Pulmonary artery endothelial cell (primary cell): ENCODE data around the gene STAMBPL1. TPM values are rescaled to one million over a fixed set of nuclear protein-coding genes. Genes with fewer than 3 reads are reported as not detected.
"Not testable (repeated sequence)": the region's sequence is repeated elsewhere in the genome, so short reads cannot be mapped to it uniquely, and the experiment has no call there.

ENCODE experiments used
- DNase-seq: peaks from one replicate; pipeline ENCODE4 v3.0.0-alpha.2; 2011; ENCODE audit warnings: low read depth, low spot score
- total RNA-seq: library from RNA; depleted of rRNA; stranded (reverse); fragments of >200 nt; gene quantifications from 2 replicates; pipeline ENCODE4 v1.2.3, GENCODE V29; 2014

STAMBPL1 gene
- total RNA-seq = 1.6 and 6.4 TPM in 2 replicates

- no peak for DNase-seq
These were observed at the start of gene STAMBPL1 for GRCh38 chr10:88879534-88880281. STAMBPL1 (plus strand) TSS chr10:88880245; CDS start chr10:88901709, 21,464 bp downstream.

- no peak for DNase-seq
These were observed 49.3 kb upstream of the STAMBPL1 start for GRCh38 chr10:88830643-88831268.

DNA sequence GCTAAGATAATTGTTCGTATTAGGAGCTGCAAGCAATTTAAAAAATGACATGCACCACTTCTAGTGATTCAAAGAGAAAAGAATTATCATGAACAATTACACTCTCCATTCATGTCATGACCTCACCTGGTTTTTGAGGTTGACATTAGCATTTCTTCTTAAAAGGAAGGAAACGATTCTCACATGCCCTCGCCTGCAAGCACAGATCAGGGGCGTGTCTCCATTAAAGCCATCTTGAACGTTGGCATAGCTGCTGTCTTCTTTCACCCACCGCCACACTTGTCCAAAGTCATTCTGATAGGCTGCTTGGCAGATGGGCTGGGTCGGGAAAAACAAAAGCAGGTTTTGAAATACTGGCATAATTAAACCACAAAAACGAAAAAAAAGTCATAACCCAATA lies 48.3 kb upstream of the STAMBPL1 start:
- DNase-seq = no peak

DNA sequence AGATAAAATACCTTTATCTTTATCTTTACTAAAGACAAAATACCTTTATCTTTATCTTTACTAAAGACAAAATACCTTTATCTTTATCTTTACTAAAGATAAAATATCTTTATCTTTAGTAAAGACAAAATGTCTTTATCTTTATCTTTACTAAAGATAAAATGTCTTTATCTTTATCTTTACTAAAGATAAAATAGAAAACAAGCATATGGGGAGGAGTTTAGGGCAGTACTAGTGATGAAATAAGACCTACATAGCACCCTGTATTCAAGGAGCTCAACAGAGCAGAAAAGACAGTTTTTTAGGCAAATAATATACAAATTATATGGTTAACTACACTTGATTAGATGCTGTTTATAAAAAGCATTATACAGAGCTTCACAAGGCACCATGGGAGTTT lies 47.7 kb upstream of the STAMBPL1 start:
- DNase-seq = no peak

GRCh38 chr10:88833156-88833555 lies 46.9 kb upstream of the STAMBPL1 start:
- DNase-seq = no peak

DNA sequence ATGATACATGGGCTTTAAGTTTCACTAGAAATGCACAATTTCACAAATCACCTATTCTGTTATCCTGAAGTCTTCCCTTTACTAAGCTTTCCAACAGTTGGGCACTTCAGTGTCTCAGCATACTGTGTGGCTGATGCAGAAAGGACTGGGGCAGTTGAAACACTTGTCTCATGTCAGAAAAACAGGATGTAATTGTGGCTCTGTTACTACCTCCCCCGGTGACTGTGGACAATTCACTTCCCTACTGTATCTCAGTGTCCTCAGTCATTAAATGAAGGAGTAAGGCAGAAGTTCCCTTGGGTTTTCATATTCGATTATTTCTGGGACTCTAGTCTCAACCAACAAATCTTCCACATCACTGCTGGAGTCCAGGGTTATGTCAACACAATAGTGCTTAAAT lies 46.3 kb upstream of the STAMBPL1 start:
- no peak for DNase-seq

DNA sequence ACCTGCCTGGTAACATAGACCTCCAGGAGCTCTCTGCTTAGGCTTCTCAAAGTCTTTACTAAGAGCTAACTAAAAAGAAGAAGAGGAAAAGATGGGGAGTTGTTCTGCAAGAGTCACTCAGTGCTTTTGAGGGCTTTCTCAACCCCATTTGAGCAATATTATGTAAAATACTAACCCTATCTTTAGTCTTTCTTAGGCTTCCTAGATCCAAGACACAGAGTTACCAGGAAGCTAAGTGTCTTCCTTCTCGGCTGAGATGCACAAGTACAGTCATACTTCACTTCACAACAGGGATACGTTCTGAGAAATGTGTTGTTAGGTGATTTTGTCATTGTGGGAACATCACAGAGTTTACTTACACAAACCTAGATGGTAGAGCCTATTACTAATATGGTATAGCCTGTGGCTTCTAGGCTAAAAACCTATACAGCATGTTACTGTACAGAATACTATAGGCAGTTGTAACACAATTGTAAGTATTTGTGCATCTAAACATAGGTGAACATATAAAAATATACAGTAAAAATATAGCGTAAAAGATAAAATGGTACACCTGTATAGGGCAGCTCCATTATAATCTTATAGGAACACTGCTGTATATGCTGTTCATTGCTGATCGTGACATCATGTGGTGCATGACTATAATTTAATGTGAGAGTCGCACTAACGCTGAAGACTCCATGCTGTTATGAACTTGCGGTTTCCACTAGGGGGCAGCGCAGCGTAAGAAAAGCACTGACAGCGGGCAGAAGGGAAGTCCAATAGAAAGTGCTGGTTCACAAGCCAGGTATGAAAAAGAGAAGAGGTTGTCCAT lies 44.7 kb upstream of the STAMBPL1 start:
- peak; percentile 53 for DNase-seq

DNA sequence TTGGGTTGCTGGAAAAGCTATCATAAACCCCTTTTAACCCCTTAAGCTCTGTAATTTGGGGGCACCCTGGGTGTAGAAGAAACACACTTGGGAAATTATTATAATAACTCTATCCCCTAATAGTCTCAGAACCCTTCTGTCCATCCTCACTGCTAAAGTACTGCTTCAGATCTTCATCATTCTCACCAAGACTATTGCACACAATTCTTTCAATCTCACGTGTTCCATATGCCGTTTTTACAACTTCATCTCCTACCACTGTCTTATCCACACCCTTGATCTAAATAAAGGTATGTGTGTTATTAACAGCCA lies 44.2 kb upstream of the STAMBPL1 start:
- no peak for DNase-seq

DNA sequence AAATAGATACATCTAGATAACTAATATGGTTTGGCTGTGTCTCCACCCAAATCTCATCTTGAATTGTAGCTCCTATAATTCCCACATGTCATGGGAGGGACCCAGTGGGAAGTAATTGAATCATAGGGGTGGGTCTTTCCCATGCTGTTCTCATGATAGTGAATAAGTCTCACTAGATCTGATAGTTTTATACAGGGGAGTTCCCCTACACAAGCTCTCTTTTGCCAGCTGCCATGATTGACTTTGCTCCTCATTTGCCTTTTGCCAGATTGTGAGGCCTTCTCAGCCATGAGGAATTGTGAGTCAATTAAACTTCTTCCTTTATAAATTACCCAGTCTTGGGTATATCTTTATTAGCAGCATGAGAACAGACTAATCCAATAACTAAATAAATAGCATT lies 42.4 kb upstream of the STAMBPL1 start:
- DNase-seq = not testable (repeated sequence)

DNA sequence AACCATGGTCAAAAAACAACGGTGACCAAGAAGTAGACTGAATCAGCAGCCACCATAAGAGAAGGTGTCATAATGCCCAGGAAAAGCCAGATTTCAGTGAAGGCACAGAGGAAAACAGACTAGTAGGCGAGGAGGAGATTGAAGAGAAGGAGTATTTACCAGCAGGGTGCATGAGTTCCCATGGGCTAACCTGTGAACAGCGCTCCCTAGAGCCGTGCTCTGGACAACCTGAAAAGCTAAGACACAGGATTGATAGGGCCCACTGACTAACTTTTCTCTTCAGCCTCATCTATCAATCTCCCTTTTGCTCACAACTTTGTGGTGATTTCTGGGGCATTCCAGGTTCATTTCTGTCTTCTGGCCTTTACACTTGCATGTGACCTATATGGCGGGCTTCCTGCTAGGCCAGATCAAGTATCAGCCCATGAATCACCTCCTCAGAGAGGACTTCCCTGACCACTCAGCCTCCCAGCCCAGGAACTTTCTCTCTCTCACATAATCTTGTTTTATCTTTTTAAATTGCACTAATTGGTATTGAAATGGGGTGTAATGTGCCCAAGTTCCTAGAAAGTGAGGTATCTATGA lies 41.2 kb upstream of the STAMBPL1 start:
- DNase-seq = no peak

- no peak for DNase-seq
These were observed 39.9 kb upstream of the STAMBPL1 start for GRCh38 chr10:88840104-88840503.

DNA sequence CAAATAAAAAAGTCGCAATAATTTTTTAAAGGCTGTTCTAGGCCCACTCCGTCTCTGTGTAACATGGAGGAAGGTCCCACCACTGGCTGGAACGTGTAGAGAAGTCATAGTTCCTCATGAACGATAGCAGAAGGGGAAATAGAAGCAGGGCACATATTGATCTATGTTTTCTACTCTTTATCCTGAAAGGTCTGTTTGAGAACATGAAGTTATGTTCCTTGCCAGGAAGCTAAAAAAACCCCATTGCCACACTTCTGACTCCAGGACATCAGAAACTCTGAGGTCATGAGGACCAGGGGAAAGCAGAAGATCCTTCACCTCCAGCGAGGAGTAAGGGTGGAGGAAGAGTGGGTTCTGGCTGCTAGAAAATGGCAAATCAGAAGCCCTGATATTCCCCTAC lies 39.2 kb upstream of the STAMBPL1 start:
- DNase-seq = no peak

DNA sequence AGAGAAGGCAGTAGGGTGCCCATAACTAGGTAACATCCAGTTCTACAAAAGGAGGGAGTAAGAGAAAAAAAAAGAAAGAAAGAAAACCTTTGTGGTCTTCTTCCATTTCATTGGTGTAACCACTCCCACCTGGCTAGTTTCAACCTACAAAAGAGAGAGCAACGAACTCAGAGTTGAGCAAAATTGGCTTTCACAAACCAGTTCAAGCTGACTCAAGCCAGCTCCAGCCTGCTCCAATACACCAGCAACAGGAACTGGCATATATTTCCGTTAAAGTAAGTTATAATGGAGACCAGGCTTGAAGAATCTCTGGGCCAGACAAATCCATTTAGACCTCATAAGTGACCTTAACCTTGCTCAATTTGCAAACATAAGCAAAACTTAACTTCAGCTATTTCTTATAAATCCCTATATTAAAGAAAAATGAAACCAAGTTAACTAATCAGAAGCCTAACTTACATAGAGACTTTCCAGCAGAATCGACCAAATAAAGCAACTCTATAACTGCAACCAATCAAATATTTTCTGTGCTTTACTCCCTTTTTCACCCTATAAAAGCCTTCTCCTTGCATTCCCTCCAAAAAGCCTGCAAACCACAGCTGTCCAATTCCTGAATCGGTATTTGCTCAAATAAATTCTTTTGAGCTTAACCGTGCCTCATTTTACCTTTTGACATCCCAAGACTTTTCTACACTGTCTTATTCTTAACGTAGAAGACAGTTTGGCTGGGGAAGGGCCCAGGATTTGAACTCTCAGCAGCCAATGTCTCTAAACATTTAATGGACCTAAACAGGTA lies 38.5 kb upstream of the STAMBPL1 start:
- no peak for DNase-seq

DNA sequence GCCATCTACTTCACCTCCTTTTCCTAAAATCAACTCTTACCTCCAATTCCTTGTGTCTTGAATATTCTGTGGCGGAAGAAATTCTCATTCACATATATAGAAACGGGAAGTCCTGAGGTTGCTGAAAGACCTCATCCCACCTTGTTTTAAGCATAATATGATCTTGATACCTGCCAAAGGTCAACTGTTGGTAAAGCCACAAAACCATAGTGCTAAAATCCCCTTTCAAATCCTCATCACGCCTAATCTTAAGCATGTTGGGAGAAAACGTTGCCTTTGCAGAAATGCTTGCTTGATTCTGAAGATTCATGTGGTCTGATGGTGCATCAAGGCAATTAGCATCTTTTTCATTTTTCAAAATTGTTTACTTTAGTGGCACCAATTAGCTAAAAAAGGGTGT lies 36.9 kb upstream of the STAMBPL1 start:
- no peak for DNase-seq

DNA sequence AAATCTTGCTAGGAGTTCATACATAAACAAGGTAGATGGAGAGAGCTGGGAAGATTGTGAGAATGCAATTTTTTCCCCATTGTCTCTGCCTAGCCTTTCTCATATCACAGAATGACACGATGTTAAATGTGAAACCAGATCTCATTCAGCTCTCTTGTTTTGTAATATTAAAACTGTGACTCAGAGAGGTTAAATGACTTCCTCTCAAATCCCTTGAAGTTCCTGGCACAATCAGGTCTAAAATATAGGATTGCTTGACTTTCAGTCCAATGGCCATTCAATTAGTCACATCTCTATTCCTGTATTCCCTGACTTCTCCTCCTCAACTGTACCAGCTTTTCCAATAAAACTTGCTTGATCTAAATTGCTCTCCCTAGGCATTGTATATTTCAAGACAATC lies 31.5 kb upstream of the STAMBPL1 start:
- DNase-seq = peak; percentile 20

DNA sequence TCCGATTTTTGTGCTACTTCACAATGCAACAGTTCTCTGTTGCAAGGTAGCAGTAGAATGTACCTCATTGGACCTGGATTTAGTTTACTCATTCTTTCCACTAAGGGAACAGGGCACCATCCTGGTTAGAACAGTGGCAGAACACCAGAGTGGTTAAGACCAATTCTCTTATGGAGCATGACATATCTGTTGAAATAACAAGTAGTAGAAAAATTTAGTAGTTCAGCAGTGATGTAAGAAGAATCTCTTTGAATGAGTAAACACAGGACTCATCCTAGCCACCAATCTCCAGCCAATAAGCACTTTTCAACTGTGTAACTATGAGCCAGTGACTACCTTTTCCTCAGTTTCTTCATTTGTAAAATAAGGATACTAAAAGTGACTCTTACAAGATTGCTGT lies 30.8 kb upstream of the STAMBPL1 start:
- no peak for DNase-seq

DNA sequence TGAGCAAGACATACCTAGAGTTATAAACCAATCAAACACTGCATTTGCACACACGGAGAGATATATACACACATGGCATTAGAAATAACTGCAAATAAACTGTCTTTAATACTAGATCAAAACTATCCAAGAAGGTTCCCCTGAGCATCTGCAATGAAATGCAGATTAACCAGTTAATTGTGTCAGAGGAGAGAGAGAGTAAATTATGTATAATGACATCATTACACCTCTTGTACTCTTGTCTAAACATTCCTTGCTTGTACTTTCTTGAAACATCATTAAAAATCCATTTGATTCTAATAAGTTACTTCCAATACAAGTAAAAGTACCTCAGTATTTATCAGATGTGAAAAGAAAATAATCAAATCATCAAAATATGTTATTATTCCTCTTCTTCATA lies 29.3 kb upstream of the STAMBPL1 start:
- no peak for DNase-seq

- no peak for DNase-seq
These were observed 28.3 kb upstream of the STAMBPL1 start, which contains the start of gene ANKRD22 for GRCh38 chr10:88851706-88852105. ANKRD22 (minus strand) TSS chr10:88851844; CDS start chr10:88851607, 237 bp downstream.

DNA sequence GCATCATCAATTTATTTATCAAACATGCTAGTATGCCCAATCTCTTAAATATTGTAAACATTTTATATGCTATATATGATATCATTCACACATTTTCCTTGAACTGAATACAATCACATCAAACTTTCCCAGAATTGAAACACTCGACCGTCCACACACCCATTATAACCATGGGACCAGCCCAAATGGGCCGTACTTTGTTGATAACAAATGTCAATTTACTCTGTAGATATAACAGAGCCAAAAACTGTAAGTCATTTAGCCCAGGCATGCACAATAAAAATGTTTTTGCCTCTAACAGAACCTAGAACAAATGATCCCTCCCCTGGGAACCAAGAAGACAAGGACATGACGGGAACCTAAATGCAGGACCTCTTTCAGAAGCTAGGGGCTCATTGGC lies 27.7 kb upstream of the STAMBPL1 start:
- no peak for DNase-seq

GRCh38 chr10:88853155-88853881 lies 26.7 kb upstream of the STAMBPL1 start:
- DNase-seq = no peak

- DNase-seq = no peak
These were observed 25.4 kb upstream of the STAMBPL1 start for GRCh38 chr10:88854684-88855083.
